Activated T-helper 1 cell treated with anti-CD3 and anti-CD28 coated beads, Interleukin-2, amount 50 U/mL, for 16 hours (primary cell): ENCODE measurements around the gene CD81.

ENCODE experiments used
- DNase-seq, 2 donors: peaks; one replicate each; pipeline ENCODE4 v3.0.0-alpha.2; 2020; ENCODE audit warnings: low read depth in 1 of 2, low spot score in 1 of 2

The CD81 gene

GRCh38 chr11:2402106-2402505 is 25.0 kb downstream of the CD81 start:
- no peak for DNase-seq

GRCh38 chr11:2402890-2403645 is 26.0 kb downstream of the CD81 start:
- DNase-seq: no peak

GRCh38 chr11:2404735-2405196 is 27.7 kb downstream of the CD81 start:
- no peak for DNase-seq

- DNase-seq: no peak
These were observed 29.3 kb downstream of the CD81 start for GRCh38 chr11:2406451-2406850.

GRCh38 chr11:2406878-2407410 is 29.8 kb downstream of the CD81 start:
- no peak for DNase-seq

GRCh38 chr11:2408671-2409070 is 31.6 kb downstream of the CD81 start:
- no peak for DNase-seq

- DNase-seq: no peak
These were observed 32.0 kb downstream of the CD81 start for GRCh38 chr11:2409126-2409525.

GRCh38 chr11:2409611-2410468 is 32.7 kb downstream of the CD81 start:
- no peak for DNase-seq

GRCh38 chr11:2410616-2411015 is 33.5 kb downstream of the CD81 start:
- no peak for DNase-seq

- DNase-seq: no peak
These were observed 34.6 kb downstream of the CD81 start for GRCh38 chr11:2411446-2412305.

GRCh38 chr11:2412323-2412722 is 35.2 kb downstream of the CD81 start:
- no peak for DNase-seq

GRCh38 chr11:2413742-2414579 is 36.9 kb downstream of the CD81 start:
- no peak for DNase-seq

- no peak for DNase-seq
These were observed 37.5 kb downstream of the CD81 start for GRCh38 chr11:2414616-2415015.

- no peak for DNase-seq
These were observed 38.1 kb downstream of the CD81 start for GRCh38 chr11:2415171-2415570.

- DNase-seq: no peak
These were observed 38.7 kb downstream of the CD81 start for GRCh38 chr11:2415601-2416380.

- DNase-seq: no peak
These were observed 39.7 kb downstream of the CD81 start for GRCh38 chr11:2416765-2417164.

- DNase-seq: no peak
These were observed 41.0 kb downstream of the CD81 start for GRCh38 chr11:2417856-2418692.

GRCh38 chr11:2418693-2419360 is 41.7 kb downstream of the CD81 start:
- DNase-seq: no peak
